ENCODE data around the gene CMTM6.
A peak's percentile ranks its signal among the peaks of the same experiment; 100 is the strongest.
"Not testable (repeated sequence)": the region's sequence is repeated elsewhere in the genome, so short reads cannot be mapped to it uniquely, and the experiment has no call there.

The CMTM6 gene

DNA sequence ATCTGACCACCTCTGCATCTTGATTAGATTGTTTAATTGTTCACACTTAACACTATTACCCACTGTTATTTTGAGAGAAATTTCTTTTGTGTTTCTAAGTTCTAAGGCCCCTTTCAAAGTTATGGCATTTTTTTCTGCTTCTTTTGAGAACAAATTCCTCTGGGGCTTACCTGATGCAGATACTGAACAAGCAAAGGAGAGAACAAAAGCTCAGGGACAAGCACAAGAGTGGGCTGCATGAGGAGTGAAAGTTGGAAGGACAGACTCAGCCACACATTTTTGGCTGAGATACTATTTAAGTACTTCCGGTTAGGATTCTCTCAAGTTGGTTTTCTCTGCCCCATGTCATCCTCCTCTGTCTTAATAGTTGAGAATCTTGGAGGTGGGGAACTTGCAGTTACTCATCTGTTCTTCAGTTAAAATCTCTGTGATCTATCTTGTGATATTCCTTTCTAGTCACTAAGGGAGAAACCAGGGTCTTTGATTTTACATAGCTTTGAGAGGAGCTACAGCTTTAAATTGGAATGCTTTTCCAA is 54.7 kb downstream of the CMTM6 start:
- no peak for DNase-seq (ENCODE audit: low spot score)

DNA sequence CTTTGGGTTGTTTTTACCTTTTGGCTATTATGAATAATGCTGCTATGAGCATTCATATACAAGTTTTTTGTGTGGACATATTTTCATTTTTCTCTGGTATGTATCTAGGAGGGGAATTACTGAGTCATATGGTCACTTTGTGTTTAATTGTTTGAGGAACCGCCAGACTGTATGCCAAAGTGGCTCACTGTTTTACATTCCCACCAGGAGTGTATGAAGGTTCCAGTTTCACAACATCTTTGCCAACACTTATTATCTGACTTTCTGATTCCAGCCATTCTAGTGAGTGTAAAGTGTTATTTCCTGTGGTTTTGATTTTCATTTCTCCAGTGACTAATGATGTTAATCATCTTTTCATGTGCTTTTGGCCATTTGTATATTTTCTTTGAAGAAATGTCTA is 59.2 kb downstream of the CMTM6 start:
- peak; percentile 38 for DNase-seq (ENCODE audit: low spot score)

DNA sequence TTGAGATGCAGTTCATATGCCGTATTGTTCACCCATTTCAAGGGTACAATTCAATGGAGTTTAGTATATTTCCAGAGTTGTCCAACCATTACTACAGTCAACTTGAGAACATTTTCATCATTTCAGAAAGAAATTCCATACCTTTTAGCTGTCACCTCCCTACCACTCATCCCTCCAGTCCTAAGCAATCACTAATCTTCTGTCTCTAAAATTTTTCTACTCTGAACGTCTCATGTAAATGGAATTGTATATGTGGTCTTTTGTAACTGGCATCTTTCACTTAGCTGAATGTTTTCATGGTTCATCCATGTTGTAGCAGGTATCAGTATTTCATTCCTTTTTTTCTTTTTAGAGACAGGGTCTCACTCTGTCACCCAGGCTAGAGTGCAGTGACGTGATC is 59.9 kb downstream of the CMTM6 start:
- no peak for DNase-seq (ENCODE audit: low spot score)

DNA sequence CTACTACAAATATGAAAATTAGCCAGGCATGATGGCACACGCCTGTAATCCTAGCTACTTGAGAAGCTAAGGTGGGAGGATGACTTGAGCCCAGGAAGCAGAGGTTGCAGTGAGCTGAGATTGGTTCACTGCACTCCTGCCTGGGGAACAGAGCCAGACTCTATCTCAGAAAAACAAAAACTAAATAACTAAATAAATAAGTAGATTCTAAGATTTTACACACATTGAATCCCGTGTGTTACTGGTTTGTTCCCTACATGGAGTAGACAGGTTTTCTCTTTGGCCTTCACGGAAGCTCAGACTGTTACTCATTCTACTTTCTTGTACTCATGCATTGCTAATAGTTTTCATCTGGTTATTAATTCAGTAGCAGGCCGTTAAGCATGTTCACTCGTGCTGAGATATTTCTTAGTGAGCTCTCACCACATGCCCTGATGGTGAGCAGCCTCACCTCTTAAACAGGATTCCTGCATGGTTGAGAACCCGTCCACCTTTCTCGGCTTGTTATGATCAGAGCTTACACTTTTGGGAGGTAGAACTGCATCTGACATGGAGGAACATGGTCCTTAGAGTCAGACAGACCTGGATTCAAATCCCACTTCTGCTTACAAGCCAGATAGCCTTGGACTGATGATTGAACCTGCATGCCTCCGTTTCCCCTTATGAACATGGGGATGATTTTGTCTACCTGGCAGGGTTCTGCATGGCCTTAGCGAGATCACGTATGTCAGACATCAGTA is 61.9 kb downstream of the CMTM6 start:
- no peak for DNase-seq (ENCODE audit: low spot score)

DNA sequence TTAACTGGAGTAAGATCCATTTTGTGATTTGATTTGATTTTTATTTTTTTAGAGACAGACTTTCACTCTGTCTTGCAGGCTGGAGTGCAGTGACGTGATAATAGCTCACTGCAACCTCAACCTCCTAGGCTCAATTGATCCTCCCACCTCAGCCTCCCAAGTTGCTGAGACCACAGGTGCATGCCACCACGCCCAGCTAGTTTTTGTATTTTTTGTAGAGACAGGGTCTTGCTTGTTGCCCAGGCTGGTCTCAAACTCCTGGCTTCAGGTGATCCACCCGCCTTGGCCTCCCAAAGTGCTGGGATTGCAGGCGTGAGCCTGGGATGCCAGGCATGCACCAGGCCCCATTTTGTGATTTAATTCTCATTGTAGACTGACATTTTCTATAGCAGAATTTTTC is 63.2 kb downstream of the CMTM6 start:
- DNase-seq (ENCODE audit: low spot score), result not testable (repeated sequence)

DNA sequence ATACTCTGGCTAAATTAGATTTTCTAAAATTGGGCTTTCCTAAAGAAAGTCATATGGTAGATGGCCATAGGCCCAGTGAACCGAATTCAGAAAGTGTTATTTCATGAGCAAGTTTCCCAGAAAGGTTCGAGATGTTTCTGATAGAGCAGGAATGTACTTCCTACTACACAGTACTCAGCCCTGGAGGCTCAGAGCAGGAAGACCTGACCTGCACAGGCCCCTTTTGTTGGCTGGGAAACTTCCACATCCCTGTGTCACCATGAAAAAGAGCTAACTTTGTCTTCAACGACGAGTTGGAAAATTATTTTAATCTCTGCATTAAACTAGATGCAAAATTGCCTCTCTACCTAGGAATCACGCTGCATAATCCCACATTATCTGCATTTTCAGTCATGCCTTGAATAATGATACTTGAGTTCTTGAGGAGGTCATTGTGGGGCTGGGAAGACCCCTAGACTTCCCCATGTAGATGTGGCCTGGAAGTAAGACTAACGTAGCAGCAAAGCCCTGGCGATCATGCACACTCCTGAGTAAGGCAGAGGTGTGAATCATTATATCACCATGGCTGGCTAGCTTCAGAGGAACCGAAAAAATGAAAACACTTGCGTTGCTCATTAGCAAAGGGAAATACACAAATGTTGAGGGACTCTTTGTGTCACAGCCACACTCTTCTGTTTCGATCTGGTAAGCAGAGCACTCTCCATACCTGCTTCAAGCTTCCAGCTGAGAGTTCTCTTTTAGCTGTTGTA is 63.9 kb downstream of the CMTM6 start:
- DNase-seq (ENCODE audit: low spot score), result peak; percentile 55

DNA sequence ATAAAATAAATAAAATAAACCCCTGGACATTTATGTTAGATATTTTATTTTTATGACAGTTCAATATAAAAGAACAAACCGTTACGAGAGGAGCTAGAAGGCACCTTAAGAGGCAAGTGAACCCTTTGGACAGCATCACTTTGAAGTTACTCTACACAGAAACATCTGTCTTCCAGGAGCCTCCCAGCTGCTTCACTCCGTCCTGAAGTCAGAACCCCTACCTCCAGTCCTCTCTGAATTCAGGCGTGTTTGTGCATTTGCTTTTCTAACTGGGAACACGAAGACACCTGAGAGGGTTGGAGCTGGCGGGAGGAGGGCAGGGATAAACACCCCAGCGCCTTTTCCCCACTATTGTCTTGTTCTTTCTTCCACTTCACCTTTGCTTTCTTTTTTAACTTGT is 64.8 kb downstream of the CMTM6 start:
- no peak for DNase-seq (ENCODE audit: low spot score)

DNA sequence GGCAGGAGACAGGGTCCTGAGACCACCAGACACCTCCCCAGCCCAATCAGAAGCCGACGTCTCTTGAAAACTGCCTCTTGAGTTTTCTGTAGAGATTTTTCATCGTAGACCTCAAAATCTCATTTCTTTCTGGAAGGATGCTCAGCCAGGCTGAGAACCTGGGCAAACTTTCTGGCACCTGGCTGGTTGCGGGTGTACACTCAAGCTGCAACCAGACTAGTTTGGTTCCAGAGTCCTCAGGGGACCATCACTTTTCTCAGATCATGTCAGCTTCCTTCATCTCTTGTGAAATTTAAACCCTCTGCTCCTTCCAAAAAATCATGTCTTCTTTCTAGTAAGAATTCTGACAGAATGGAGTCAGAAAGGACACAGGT is 65.8 kb downstream of the CMTM6 start:
- no peak for DNase-seq (ENCODE audit: low spot score)

DNA sequence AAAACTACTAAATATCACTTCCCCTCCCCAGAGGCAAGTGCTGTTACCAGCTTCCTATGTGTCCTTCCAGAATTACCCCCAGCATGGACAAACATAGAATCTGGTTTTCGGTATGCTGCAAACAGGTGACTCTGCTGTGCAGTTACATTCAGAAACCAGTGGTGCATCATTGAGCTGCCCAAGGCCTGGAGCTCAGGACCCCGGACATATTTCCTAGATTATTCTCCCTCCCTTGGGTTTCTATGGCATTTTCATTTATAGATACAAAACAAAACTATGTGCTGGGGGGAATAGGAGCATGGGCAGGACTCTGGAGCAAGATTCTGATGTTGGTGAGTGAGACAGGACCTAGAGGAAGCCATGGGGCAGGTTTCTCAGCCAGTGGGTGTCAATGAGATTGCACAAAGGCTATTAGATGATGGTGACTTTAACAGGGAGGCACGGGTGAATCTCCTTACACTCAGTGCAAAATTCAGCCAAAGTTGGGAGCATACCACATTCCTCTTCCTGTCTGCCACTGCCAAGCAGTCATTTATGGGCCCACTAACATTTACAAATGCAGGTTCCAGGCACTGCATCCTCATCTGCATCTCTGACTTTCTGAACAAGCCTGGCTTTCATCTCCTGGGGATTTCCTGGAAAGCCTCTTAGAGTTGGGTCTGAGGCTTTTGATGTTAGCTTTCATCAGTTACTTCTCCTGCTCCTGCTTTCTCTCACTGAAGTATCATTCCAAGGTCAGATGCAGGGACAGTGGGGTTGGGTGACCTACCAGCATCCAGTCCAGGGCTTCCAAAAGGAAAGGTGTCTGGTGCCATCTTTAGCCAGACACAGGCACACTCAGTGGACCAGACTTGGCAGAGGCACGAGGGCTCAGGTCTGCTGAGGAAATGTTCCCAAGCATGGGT is 66.5 kb downstream of the CMTM6 start:
- DNase-seq (ENCODE audit: low spot score), result peak; percentile 35

DNA sequence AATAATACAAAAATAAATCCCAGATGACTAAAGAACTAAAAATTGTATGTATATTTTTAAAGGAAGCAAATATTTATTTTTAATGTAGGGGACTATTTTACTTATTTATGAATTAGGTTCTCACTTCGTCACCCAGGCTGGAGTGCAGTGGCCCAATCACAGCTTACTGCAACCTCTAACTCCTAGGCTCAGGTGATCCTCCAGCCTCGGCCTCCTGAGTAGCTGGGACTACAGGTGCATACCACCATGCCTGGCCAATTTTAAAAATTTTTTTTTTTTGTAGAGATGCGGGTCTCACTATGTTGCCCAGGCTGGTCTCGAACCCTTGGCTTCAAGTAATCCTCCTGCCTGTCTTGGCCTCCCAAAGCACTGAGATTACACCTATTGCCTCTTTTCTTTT is 68.4 kb downstream of the CMTM6 start:
- no peak for DNase-seq (ENCODE audit: low spot score)

DNA sequence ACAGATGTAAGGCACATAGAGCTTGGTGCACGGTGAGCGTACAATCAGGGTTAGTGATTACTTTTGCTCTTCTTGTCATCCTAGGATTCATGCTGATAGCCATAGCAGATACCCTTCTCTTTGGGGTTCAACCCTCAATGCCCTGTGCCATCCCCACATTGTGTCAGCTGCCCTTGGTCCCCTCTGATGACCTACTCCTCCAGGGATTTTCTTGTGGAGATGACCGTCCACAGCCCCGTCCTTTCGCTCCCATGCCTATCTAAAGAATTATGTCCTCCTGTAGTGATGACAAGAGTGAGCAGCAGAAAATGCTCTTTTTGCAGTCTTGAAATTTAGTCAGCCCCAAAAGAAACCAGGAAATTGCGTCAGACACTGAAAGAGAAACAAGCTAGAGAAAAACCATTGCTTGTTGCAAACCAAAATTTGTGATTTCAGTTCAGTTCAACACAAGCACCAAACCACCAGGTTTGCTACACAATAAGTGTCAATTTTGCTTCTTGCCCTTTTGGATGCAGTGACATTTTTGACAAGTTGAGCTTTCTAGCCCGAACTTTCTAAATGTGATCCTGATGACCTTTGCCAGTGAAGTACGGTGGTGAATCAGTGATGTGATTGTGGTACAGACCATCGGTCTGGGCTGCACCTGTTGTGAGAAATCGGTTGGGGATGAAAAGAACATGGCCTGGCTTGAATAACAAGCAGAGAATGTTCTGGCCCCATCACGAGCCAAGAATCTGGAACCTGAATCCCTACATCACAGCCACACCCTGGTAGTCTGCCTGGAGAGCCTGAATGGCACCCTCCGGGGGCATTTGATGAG is 69.7 kb downstream of the CMTM6 start:
- DNase-seq (ENCODE audit: low spot score), result peak; percentile 68

DNA sequence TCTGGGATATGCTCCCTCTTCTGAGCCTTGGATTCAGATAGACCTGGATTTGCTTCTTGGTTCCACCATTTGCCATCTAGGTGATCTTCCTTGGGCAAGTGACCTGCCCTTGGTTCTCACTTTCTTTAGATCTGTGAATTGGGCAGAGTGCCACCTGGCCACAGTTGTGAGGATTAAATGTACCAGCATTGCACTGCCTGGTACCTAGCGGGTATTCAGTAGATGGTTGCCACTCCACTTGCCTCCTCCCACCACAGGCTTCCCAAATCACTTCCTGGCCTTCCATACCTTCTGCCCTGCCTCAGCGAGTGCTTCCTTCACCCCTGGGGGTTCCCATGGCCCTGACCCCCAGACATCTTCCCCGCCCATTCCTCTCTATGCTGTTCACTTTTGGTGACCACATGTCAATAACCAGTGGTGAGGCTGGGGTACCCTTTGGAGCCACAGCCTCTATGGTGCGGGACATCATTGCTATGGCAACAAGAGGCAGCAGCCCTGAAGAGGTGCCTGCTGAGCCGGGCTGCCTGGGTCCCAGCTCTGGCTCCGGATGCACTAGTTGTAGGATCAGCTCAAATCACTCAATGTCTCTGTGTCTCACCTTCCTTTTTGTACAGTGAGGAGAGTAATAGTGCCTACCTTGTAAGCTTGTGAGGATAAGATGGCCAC is 70.5 kb downstream of the CMTM6 start:
- DNase-seq (ENCODE audit: low spot score), result no peak

DNA sequence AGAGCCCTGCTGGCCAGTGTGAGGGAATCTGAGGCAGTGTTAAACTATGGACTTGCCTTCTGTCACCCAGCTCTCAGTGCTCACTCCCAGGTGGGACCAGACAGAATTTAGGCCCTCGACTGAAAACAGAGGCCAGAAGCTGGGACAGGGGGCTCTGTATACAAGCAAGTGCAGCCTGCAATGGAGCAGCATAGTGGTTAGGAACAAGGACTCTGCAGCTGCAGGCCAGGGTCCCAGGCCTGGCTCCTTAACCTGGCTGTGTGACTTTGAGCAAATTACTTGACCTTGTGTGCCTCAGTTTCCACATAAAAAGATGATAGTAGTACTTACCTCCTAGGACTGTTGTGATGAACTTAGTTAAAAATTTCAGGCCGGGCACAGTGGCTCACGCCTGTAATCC is 71.2 kb downstream of the CMTM6 start:
- DNase-seq (ENCODE audit: low spot score), result no peak
